Occipital lobe (tissue), 3 donors: ENCODE results near the gene AKR1C1. TPM values are rescaled to one million over a fixed set of nuclear protein-coding genes. Genes with fewer than 3 reads are reported as not detected.
"Not testable (repeated sequence)": the region's sequence is repeated elsewhere in the genome, so short reads cannot be mapped to it uniquely, and the experiment has no call there.

Experiments used
- DNase-seq: peaks from one replicate; lab custom pipeline; 2025; lab: John Stamatoyannopoulos, UW
- small RNA-seq: library from RNA; depleted of rRNA; stranded (forward); fragments of <200 nt; gene quantifications from one replicate; pipeline ENCODE3, GENCODE V24; 2014
- total RNA-seq: library from RNA; depleted of rRNA; stranded (reverse); fragments of >200 nt; gene quantifications from one replicate; pipeline ENCODE4 v1.2.3, GENCODE V29; 2014

Gene AKR1C1
- total RNA-seq, 1 donor from 2014 or later = 36.8 TPM

DNA sequence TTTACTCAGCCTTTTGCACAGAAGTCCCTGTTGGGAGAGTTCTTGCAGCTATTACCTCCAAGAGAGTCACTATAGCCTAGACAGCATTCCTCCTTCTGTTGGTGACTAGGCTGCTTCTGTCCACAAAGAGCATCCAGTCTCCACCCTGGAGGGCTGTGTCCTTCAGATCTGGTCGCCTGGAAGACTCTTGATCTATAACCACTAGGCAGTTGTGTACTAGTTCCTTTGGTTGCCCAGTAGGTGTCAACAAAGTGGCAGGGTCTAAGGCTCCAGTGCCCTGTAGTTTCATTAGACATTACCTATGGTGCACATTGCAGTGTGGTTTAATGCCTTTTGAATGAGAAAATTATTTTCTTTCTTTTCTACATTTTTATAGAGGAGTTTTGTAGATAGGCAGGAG, 51.7 kb downstream of the AKR1C1 start:
- DNase-seq = no peak

DNA sequence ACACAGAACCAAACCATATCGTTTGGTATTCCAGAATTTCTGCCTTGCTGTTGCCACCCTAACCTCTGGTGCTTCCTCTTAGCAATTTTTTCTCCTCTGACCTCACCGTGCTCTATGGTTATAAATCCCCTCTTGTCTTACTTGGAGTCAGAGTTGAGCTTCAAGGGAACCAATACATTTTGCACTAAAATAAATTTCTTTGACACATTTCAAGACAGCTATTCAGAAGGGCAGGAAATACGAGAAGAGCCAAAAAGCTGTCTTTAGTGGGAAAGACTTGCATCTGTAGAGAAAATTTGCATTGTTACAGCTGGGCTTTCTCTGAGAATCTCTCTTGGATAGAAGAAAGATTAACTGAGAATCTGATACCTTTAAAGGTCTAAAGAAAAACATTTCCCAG, 54.9 kb downstream of the AKR1C1 start:
- DNase-seq = no peak

GRCh38 chr10:5018671-5019277, 55.6 kb downstream of the AKR1C1 start:
- DNase-seq = not testable (repeated sequence)

DNA sequence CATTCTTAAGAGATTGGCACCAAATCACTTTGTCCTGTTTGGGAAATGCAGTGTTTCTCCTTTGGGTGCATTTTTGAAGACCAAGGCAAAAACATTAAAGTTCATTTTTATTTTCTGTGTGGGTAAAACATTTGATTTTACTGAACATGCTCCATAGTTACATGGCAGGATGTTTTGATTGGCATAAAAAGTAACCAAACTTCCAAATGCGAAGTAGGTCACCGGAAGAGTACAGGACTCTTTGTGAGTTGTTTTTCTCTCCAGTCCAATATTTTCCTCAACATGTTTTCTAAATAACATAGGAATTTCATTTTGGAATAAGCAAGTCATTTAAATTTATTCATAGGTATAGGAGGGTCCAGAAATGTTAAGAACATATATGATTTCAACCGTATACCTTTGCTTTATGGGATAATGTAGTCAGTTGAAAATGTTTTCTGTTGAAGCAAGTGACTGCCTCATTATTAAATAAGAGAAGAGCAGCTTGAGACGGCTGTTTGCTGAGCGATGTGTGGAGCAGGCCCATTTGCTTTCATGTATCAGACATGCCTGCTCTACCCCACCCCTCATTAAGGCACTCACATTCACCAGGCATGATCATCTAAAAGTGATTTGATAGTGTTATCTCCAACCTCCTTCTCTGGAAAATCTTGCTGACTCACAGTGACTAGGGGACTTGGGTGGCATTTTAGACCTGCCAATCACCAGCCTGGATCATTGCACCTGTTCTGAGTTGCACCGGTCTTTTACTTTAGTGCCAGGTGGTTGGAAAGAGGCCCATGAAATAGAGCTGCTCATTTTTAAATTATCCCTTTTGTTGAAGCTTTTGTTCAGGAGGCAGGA, 56.8 kb downstream of the AKR1C1 start:
- DNase-seq = not testable (repeated sequence)

DNA sequence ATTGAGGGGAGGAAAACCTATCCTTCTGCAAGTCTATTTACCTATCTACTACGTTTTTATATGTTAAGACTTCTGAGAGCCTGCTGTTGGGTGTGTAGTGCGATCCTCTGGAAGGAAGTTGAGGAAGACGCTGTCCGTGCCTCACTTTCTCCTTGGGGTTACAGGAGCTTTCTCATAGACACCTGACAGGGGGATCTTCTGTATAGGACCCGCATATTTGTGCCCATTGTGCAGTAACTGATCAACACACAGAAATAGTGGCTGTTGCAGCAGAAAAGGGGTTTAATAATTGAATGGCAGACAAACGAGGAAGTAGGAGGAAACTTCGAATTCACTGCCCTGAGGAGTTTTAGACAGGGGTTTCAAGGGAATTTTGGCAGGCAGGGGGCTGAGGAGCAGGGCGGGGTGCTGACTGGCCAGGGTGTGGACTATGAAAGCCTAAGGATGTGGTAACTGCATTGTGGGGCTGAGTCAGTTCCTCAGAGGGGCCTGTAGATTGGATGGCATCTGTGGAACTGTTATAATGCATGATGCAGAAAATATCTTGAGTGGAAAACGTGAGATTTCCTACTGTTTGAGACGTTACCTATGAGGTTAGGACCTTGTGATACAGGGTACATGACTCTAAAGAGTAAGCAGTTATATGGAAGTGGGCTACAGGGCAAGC, 58.5 kb downstream of the AKR1C1 start:
- not testable (repeated sequence) for DNase-seq

GRCh38 chr10:5023177-5023805, 60.1 kb downstream of the AKR1C1 start:
- DNase-seq = no peak

GRCh38 chr10:5025461-5025881, 62.3 kb downstream of the AKR1C1 start:
- DNase-seq = not testable (repeated sequence)

- DNase-seq = no peak
These were observed 67.8 kb downstream of the AKR1C1 start for GRCh38 chr10:5030989-5031388.

GRCh38 chr10:5031588-5031987, 68.4 kb downstream of the AKR1C1 start:
- not testable (repeated sequence) for DNase-seq

DNA sequence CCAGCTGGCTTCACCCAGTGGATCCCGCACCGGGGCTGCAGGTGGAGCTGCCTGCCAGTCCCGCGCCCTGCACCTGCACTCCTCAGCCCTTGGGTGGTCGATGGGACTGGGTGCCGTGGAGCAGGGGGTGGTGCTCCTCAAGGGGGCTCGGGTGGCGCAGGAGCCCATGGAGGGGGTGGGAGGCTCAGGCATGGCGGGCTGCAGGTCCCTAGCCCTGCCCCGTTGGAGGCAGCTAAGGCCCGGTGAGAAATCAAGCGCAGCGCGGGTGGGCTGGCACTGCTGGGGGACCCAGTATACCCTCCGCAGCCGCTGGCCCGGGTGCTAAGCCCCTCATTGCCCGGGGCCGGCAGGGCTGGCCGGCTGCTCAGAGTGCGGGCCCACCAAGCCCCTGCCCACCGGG, 69.2 kb downstream of the AKR1C1 start:
- DNase-seq = not testable (repeated sequence)

Small RNA genes lying within 50 kb of the gene (small RNA-seq; reads per million reads assigned to genes)
- not detected for gene RF00096

Other genes starting within 250 kb of the AKR1C1 start
- gene AKR1E2, start 137.2 kb upstream of the AKR1C1 start, total RNA-seq = 49.0 TPM
- 22.6 TPM for gene AKR1C2, start 40.4 kb downstream of the AKR1C1 start, total RNA-seq
- 8.0 TPM for gene AKR1C3, start 131.0 kb downstream of the AKR1C1 start, total RNA-seq
- gene AKR1C8, start 221.7 kb downstream of the AKR1C1 start, total RNA-seq = 0.78 TPM
- not detected for gene AKR1C4, start 233.4 kb downstream of the AKR1C1 start, total RNA-seq